GM15510 (cell line): ENCODE measurements around the gene CHD6.

Experiments
- POLR2A ChIP-seq: IDR thresholded peaks from 3 replicates; pipeline ENCODE4 v1.6.1; 2011; ENCODE audit warnings: borderline replicate concordance; ENCODE audit not compliant: insufficient read length; ENCODE audit errors: extremely low read depth

CHD6 gene

GRCh38 chr20:41365777-41366545 is 252.2 kb downstream of the CHD6 start:
- TF ChIP-seq POLR2A = no peak

GRCh38 chr20:41364967-41365765 is 253.0 kb downstream of the CHD6 start:
- TF ChIP-seq POLR2A = no peak

DNA sequence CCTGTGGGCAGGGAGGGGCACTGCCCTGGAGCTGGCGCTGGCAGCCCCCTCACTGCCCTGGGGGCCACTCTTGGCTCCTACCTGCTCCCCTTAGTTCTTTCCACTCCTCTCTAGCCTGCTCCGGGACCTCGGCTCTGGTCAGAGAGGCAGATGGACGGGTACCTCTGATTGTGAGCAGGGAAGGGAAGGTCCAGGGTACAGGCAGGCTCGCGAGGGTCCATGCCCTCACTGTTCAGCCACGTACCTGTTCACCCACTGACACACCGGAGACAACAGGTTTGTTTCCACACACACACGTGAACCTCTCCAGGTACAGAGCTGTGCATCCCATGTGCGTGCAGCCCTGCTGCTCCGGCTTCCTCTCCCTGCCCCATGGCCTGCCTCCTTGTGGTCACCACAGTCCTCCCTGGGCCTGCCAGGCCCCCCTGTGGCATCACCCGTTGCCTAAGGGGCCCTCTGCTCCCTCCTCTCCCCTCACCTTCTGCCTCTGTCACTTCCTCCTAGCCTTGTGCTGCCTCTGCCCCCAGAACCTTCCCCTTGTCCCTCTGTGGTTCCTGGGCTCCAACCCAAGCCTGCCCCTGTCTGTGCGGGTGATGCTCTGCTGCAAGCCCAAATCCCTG is 253.8 kb downstream of the CHD6 start:
- TF ChIP-seq POLR2A = no peak

DNA sequence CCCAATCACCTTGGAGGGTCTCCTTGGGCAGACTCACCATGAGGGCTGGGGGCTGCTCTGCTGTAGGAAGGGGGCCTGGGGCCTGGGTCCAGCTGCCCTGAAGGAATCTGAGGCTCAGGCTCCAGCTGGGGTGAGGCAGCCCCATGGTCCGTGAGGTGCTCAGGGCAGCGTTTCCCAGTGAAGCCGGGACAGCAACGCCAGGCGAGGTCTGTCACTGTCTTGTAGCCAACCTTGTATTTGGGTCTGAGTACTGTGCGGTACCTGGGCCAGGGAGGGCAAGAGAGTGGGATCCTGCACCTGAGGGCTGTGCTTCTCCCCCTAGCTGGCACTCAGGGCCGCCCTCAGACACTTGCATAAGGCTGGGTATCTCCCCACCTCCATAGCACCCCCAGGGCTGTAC is 254.6 kb downstream of the CHD6 start:
- TF ChIP-seq POLR2A = no peak

GRCh38 chr20:41362748-41363140 is 255.4 kb downstream of the CHD6 start:
- TF ChIP-seq POLR2A = no peak

DNA sequence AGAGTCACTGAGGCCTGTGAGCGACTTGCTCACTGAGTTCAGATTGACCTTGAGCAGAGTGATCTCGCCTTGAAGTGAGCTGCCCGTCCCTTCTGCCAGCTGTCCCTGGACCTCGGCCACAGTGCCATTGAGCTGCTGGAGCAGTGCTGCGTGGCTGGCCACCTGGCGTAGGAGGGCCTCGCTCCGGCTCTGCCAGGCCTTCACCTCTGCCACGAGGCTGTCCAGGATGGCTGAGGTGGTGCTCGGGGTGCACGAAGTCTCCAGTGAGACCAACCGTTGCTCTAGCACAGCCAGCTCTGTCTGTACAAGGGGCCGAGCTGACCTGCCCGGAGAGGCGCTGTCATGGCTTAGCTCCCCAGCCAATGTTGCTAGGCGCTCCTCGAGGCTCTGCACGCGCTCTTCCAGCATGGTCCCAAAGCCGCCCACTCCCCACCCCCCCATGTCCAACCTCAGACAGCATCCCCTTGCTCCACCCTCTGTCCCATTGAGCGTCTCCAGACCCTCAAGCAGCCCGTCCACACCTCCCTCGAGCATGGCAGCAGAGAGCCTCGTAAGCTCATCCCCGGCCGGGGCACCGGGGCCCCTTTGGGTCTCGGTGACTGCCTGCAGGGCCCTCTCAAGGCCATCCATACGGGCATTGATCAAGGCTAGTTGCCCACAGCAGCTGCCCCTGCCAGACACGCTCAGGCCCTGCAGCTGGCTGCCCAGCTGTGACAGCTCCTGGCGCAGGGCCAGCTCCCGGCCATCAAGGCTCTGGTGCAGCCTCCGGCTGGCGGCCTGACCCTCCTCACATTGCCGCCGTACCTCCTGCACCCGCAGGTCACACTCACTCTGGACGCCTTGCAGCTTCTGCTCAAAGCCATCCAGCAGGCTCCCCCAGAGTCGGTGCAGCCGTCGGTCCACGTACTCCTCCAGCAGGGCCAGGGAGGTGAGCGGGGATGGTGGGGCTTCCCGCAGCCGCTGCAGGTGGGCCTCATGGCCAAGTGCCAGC is 256.1 kb downstream of the CHD6 start:
- no peak for TF ChIP-seq POLR2A

GRCh38 chr20:41360831-41361756 is 257.1 kb downstream of the CHD6 start:
- no peak for TF ChIP-seq POLR2A

DNA sequence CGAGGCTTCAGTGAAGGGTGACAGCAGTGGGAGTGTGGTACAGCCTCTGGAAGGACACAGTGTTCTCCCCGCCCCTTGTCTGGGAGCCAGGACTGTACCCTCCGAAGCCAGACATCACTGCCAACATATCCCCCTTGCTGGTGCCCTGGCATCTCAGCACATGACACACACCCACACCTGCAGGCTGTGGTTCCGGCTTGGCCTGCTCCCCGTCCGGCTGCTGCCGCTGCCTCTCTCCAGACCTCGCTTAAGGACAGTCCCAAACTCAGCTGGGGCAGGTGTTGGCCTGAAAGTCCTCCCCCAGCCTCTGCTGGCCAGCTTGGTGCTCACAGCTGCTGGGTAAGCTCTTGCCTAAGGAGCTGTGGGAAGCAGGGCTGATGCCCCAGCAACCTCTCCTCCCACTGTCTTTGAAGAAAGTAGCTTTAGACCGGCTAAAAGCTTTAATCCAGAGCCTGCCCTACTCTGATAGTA is 258.6 kb downstream of the CHD6 start:
- no peak for TF ChIP-seq POLR2A

GRCh38 chr20:41358717-41359116 is 259.5 kb downstream of the CHD6 start:
- no peak for TF ChIP-seq POLR2A

GRCh38 chr20:41358230-41358629 is 259.9 kb downstream of the CHD6 start:
- TF ChIP-seq POLR2A = no peak

DNA sequence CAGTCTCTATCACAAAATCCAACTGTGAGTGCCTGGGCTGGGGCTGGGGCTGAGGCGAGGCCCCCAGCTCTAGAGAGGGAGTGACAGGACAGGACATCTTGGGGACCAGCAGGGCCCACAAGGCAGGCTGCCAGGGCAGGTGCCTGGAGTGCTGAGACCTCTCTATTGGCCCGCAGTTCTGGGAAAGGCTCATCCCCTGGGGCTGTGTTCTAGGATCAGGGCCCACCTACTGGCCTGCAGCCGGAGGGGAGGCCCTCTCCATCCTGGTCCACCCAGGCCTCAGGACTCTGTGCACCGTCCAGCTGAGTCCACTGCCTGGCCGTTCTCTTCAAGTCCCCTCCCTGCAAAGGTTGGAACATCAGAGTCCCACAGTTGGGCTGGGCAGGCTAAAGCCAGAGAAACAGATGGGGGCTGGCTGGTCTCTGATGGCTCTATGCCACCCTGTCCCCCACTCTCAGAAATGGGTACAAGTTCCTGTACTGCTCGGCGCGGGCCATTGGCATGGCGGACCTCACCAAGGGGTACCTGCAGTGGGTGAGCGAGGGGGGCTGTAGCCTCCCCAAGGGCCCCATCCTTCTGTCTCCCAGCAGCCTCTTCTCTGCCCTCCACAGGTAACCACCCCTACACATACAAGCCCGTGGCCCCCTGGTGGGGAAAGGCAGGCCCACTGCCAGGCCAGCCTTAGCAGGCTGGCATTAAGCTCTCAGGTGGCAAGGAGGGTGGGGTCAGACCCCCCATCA is 260.6 kb downstream of the CHD6 start:
- no peak for TF ChIP-seq POLR2A

- no peak for TF ChIP-seq POLR2A
These were observed 261.2 kb downstream of the CHD6 start for GRCh38 chr20:41356951-41357350.
